HPDE6-E6E7 (cell line): ENCODE results near the gene CCM2L.

Experiments
- DNase-seq: peaks from one replicate; pipeline ENCODE4 v3.0.0; 2011; ENCODE audit warnings: missing footprints; ENCODE audit errors: extremely low spot score

Gene CCM2L

GRCh38 chr20:32056708-32057483 is 46.7 kb downstream of the CCM2L start:
- DNase-seq, result no peak

- no peak for DNase-seq
Observed at GRCh38 chr20:32057656-32058184, 47.5 kb downstream of the CCM2L start.

GRCh38 chr20:32059189-32059588 is 49.0 kb downstream of the CCM2L start:
- no peak for DNase-seq

GRCh38 chr20:32062776-32063170 is 52.5 kb downstream of the CCM2L start:
- no peak for DNase-seq

- no peak for DNase-seq
Observed at GRCh38 chr20:32063695-32064094, 53.5 kb downstream of the CCM2L start.

- no peak for DNase-seq
Observed at GRCh38 chr20:32064667-32065066, 54.4 kb downstream of the CCM2L start.

GRCh38 chr20:32067234-32067821 is 57.1 kb downstream of the CCM2L start:
- DNase-seq, result no peak

GRCh38 chr20:32068174-32068573 is 57.9 kb downstream of the CCM2L start:
- no peak for DNase-seq

- DNase-seq, result no peak
Observed at GRCh38 chr20:32069711-32070110, 59.5 kb downstream of the CCM2L start.

GRCh38 chr20:32070282-32070681 is 60.0 kb downstream of the CCM2L start:
- DNase-seq, result no peak

- DNase-seq, result no peak
Observed at GRCh38 chr20:32070690-32071213, 60.5 kb downstream of the CCM2L start.

- no peak for DNase-seq
Observed at GRCh38 chr20:32071395-32072167, 61.3 kb downstream of the CCM2L start.

GRCh38 chr20:32072168-32072750 is 62.0 kb downstream of the CCM2L start:
- no peak for DNase-seq

GRCh38 chr20:32075534-32075933 is 65.3 kb downstream of the CCM2L start:
- no peak for DNase-seq

- DNase-seq, result no peak
Observed at GRCh38 chr20:32077190-32077589, 67.0 kb downstream of the CCM2L start.

- DNase-seq, result no peak
Observed at GRCh38 chr20:32078322-32078721, 68.1 kb downstream of the CCM2L start.

- no peak for DNase-seq
Observed at GRCh38 chr20:32078791-32079190, 68.6 kb downstream of the CCM2L start.

GRCh38 chr20:32079655-32080109 is 69.4 kb downstream of the CCM2L start:
- DNase-seq, result no peak

GRCh38 chr20:32080783-32081182 is 70.5 kb downstream of the CCM2L start:
- DNase-seq, result no peak
